ENCODE measurements around the gene RCBTB1.
"Not testable (repeated sequence)": the region's sequence is repeated elsewhere in the genome, so short reads cannot be mapped to it uniquely, and the experiment has no call there.

The RCBTB1 gene

GRCh38 chr13:49499889-49500660, 85.3 kb downstream of the RCBTB1 start:
- DNase-seq, result no peak

GRCh38 chr13:49498206-49498605, 87.2 kb downstream of the RCBTB1 start:
- DNase-seq, result no peak

- DNase-seq, result no peak
Measured at GRCh38 chr13:49497272-49497671, 88.1 kb downstream of the RCBTB1 start.

GRCh38 chr13:49496837-49497236, 88.5 kb downstream of the RCBTB1 start:
- DNase-seq, result not testable (repeated sequence)

- DNase-seq, result peak; percentile 82
Measured at GRCh38 chr13:49495783-49496762, 89.3 kb downstream of the RCBTB1 start, which contains the start of gene PHF11. Gene PHF11, plus strand, starts transcription at chr13:49495953. Its CDS starts 49 bp downstream, at chr13:49496002.

- DNase-seq, result no peak
Measured at GRCh38 chr13:49494645-49495044, 90.7 kb downstream of the RCBTB1 start.

- no peak for DNase-seq
Measured at GRCh38 chr13:49488563-49488962, 96.8 kb downstream of the RCBTB1 start.
